Caki2 (cell line): ENCODE measurements around the gene MGAM2. TPM values are rescaled to one million over a fixed set of nuclear protein-coding genes. Genes with fewer than 3 reads are reported as not detected.

ENCODE experiments used
- DNase-seq: peaks from one replicate; pipeline ENCODE4 v3.0.0-alpha.2; 2015; ENCODE audit warnings: low read depth
- in situ Hi-C: cut with HindIII; loops from 2 replicates; pipeline ENCODE4 v1.10.0; 2016; ENCODE audit warnings: low sequenced_read_pairs, low pct_unique_long_range_greater_than_20kb, mixed read lengths
- total RNA-seq: library from RNA; depleted of rRNA; stranded (reverse); fragments of >200 nt; shearing (Covaris generic); gene quantifications from 2 replicates; pipeline ENCODE4 v1.2.3, GENCODE V29; 2014; ENCODE audit warnings: low replicate concordance

Gene MGAM2
- total RNA-seq, 1 experiment from 2014 or later = not detected

GRCh38 chr7:142110098-142110497 lies 1.4 kb upstream of the MGAM2 start:
- DNase-seq = no peak
- in situ Hi-C loops = no loop called here

DNA sequence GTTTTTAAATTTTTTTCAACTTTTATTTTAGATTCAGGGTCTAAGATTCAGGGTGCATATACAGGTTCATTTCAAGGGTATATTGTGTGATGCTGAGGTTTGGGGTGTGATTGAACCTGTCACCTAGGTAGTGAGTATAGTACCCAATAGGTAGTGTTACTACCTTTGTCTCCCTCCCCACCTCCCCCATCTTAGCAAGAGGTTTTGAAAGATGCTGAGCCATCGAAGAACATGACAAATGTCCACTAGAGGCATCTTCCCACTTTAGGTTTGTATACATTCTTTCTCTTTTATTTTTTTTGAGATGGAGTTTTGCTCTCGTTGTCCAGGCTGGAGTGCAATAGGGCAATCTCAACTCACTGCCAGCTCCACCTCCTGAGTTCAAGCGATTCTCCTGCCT lies 880 bp upstream of the MGAM2 start:
- in situ Hi-C loops = no loop called here
- no peak for DNase-seq

- in situ Hi-C loops = no loop called here
- no peak for DNase-seq
These were observed 568 bp downstream of the MGAM2 start for GRCh38 chr7:142112086-142112485.

DNA sequence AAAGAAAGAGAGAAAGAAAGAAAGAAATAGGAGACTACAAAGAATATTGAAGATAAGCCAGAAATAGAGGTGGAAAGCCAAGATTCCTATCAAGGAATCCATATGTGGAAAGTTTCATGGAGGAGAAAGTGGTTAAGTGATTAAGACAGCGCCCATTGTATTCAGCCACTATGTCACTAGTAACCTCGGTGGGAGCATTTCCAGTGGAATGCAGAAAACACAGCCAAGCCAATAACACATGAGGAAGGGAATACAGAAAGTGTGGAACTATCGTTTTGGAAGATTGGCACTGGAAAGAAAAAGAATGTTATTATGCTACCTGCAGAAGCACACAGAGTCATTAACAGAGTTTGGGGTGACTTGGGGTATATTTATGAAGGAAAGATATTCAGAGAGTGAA lies 2.7 kb downstream of the MGAM2 start:
- no peak for DNase-seq
- in situ Hi-C loops = no loop called here

DNA sequence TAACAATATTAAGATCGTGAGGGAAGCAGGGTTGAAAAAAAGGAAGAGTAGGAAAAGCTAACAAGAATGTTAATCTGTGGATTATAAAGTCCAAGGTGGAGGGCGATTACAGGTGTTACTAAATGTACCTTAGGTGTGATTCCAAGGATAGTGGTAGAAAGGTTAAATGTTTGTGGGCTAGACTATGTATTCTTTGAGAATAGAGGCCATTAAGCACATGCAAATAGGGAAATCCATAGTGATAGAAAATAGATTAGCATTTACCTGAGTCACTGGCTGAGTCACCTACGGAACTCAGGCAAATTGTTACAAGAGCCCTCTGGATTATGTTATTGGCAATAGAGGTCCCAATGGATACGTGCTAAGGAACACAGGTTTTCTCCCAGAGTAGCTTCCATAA lies 9.0 kb downstream of the MGAM2 start:
- DNase-seq = no peak
- in situ Hi-C loops = no loop called here

DNA sequence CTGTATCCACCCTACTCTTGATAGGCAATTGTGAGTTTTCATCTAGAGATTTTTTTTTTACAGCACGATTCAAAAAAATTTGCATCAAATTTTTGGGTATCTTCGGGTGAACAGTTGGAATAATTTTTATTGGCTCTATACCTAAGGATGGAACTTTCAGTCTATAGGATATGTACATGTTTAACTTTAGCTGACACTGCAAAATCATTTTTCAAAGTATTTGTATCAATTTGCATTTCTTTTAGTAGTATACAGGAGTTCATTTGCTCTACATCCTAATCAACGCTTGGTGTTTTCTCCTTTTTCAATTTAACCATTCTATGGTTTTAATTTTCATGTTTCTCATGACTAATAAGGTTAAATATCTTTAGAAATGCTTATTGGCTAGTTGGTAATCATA lies 11.7 kb downstream of the MGAM2 start:
- DNase-seq = no peak
- in situ Hi-C loops = no loop called here

GRCh38 chr7:142125256-142125955 lies 13.9 kb downstream of the MGAM2 start:
- in situ Hi-C loops = no loop called here
- DNase-seq = no peak

DNA sequence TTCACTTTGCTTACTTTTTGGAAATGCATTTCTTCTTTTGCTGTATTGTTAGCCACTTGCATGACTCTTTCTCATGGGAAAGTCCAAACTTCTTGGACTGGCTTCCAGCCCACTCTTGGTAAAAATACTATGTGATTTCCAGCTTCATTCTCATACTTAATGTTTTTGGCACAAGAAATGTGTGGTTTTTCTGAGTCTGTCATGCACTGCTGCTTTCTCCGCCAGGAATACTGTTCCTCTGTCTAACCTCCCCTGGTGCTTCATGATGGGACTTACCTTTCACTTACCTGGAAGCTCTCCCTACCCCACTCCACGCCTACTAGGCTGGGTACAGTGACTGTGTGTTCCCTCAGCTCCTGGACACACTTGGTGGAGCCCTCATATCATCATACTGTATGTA lies 18.7 kb downstream of the MGAM2 start:
- in situ Hi-C loops = no loop called here
- peak; percentile 85 for DNase-seq

GRCh38 chr7:142131439-142132185 lies 20.1 kb downstream of the MGAM2 start:
- in situ Hi-C loops = no loop called here
- DNase-seq = peak; percentile 84

- in situ Hi-C loops = no loop called here
- DNase-seq = no peak
These were observed 22.2 kb downstream of the MGAM2 start for GRCh38 chr7:142133731-142134148.

DNA sequence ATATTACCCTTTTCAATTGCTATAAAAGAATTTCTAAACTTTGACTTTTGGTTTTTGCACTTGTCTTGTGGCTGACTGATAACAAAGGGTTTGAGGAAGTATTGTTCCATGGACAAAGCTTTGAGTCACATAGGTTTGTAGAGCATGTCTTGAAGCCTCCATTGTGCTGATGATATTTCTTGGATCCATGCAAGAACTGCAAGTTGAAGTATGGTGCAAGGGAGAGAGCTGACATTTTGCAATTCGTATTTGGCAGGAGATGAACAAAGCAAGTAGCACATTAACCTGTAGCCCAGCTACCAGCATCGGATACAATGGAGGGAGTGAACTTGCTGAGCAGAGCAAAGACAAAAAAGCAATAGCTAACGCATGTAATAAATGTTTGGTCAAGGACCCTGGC lies 23.4 kb downstream of the MGAM2 start:
- DNase-seq = peak; percentile 41
- in situ Hi-C loops = no loop called here

DNA sequence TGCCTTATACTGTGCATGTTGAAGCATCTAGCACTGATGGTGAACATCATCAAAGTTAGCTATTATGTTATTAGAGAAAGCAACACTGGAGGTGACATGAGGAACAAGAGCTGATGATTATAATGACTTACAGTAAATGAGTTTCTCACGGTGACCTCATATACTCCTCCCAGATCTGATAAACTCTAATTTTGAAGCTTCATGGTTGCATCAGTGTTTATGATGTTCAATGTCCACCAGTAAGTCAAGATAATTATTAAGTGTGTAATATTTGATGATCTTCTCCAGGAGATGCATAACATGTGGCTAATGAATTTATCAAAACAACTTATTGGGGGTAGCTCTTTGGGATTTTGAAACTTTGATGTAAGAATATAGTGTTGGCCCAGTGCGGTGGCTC lies 27.5 kb downstream of the MGAM2 start:
- in situ Hi-C loops = no loop called here
- no peak for DNase-seq

- DNase-seq = no peak
- in situ Hi-C loops = no loop called here
These were observed 28.3 kb downstream of the MGAM2 start for GRCh38 chr7:142139597-142140400.

GRCh38 chr7:142140401-142140959 lies 29.0 kb downstream of the MGAM2 start:
- DNase-seq = no peak
- in situ Hi-C loops = no loop called here

- DNase-seq = no peak
- in situ Hi-C loops = no loop called here
These were observed 31.2 kb downstream of the MGAM2 start for GRCh38 chr7:142142702-142143101.

- in situ Hi-C loops = no loop called here
- no peak for DNase-seq
These were observed 34.6 kb downstream of the MGAM2 start for GRCh38 chr7:142146124-142146523.

DNA sequence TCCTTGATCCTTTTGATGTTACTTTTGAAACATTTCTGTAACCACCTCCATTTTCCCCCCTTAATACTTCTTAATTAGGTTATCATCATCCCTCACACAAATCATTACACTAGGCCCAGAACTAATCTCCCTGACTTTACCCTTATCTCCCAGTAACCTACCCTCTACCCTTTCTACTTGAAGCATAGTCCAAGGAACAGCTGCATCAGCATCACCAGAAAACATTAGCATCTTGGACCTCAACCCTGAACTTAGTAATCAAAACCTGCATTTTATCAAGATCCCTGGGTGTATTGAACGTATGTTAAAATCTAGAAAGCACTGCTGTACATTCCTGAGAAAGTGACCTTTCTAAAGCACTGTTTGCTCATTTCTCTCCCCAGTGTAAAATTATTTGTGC lies 38.8 kb downstream of the MGAM2 start:
- in situ Hi-C loops = no loop called here

GRCh38 chr7:142150869-142151268 lies 39.4 kb downstream of the MGAM2 start:
- in situ Hi-C loops = no loop called here

More for the DNA sequence above, 38.8 kb downstream of the MGAM2 start:
- DNase-seq = no peak

DNA sequence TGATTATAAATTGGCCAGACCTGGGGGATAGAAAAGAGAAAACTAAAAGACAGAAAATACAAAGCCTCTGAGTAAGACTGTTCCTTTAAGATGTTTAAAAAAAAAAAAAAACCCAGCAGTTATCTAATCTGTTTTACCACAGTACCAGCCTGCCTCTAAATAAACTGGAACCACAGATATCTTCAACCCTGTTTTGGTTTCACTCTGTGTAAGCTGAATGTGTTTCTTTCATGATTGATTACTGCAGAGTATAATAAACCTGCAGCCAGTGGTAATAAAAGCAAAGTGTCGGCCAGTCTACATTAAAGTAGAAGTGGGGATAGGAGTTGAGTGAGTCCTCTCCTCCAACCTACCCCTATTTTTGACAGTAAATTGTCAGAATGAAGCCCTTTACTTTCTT lies 40.6 kb downstream of the MGAM2 start:
- DNase-seq = no peak
- in situ Hi-C loops = no loop called here

More at GRCh38 chr7:142150869-142151268, 39.4 kb downstream of the MGAM2 start:
- DNase-seq = no peak
